GM12878 (cell line): Measurements from ENCODE around the gene EIF4E. TPM values are rescaled to one million over a fixed set of nuclear protein-coding genes. Genes with fewer than 3 reads are reported as not detected.

Source experiments
- ATAC-seq: fragments of 200-7000 bp; cut with Tn5 transposase; 3 replicates; pipeline ENCODE4 v1.9.1; 2020; ENCODE audit warnings: mild to moderate bottlenecking, moderate library complexity
- BruUV-seq: library from RNA; stranded (reverse); fragments of 400-500 nt; replicated peaks from 2 replicates; lab custom pipeline; 2021; lab: Mats Ljungman, UMichigan
- CTCF ChIA-PET: fragments of 300-600 bp; sonication (Branson Sonifier 250); formaldehyde crosslinking; extraction: SDS; loops from one replicate; lab custom pipeline; 2021; ENCODE audit warnings: inconsistent platforms; lab: Yijun Ruan, JAX
- POLR2A ChIA-PET: fragments of 350-600 bp; formaldehyde crosslinking; extraction: SDS; loops from one replicate; lab custom pipeline; 2021; ENCODE audit warnings: inconsistent platforms; lab: Charles Lee
- RAD21 ChIA-PET: fragments of 300-600 bp; sonication (Branson Sonifier 250); formaldehyde crosslinking; loops from one replicate; lab custom pipeline; 2023; ENCODE audit warnings: antibody characterized with exemption; ENCODE audit not compliant: unreplicated experiment; lab: Charles Lee
- SMC1A ChIA-PET: fragments of 300-600 bp; sonication (Branson Sonifier 250); formaldehyde crosslinking; loops from one replicate; lab custom pipeline; 2023; ENCODE audit not compliant: unreplicated experiment, uncharacterized antibody; lab: Charles Lee
- DNase-seq: peaks from one replicate; pipeline ENCODE4 v3.0.0-alpha.2; 2011; ENCODE audit warnings: low read depth, low spot score
- FAIRE-seq: peaks from 3 replicates; lab custom pipeline; 2011; peaks lifted over from hg19 to GRCh38; lab: Jason Lieb, UNC
- H2AFZ ChIP-seq: 2 replicates; pipeline ENCODE4 v1.6.0; 2011; ENCODE audit warnings: low read depth, low read length, control low read depth; ENCODE audit not compliant: control insufficient read depth
- H3K27ac ChIP-seq: 2 replicates; pipeline ENCODE4 v1.5.1; 2011; ENCODE audit warnings: control low read depth; ENCODE audit not compliant: control insufficient read depth, insufficient read depth
- H3K27me3 ChIP-seq, 2 experiments: replicated peaks in 1 of 2; 2 replicates each; pipeline versions ENCODE4 v1.6.0 to v1.6.1; 2011; ENCODE audit warnings: low read length in 1 of 2; ENCODE audit not compliant: control insufficient read depth in 2 of 2, insufficient read depth in 2 of 2
- H3K36me3 ChIP-seq, 2 experiments: 2 replicates each; pipeline ENCODE4 v1.5.1; 2011; ENCODE audit warnings: low read length in 1 of 2; ENCODE audit not compliant: control insufficient read depth in 2 of 2, insufficient read depth in 2 of 2
- H3K4me1 ChIP-seq: 2 replicates; pipeline ENCODE4 v1.6.1; 2011; ENCODE audit warnings: mild to moderate bottlenecking, low read length, moderate library complexity, mixed read lengths; ENCODE audit not compliant: control insufficient read depth, insufficient read depth
- H3K4me2 ChIP-seq: 2 replicates; pipeline ENCODE4 v1.6.0; 2011; ENCODE audit warnings: control low read depth; ENCODE audit not compliant: control insufficient read depth, insufficient read depth
- H3K4me3 ChIP-seq: fragments of 200-600 bp; sonication (generic); 2 replicates; pipeline ENCODE4 v1.5.1; 2016
- H3K79me2 ChIP-seq: 2 replicates; pipeline ENCODE4 v1.6.0; 2011; ENCODE audit warnings: low read length; ENCODE audit not compliant: control insufficient read depth, insufficient read depth
- H3K9ac ChIP-seq: 2 replicates; pipeline ENCODE4 v1.8.0; 2011; ENCODE audit warnings: low read length, control low read depth, mixed read lengths; ENCODE audit not compliant: control insufficient read depth, insufficient read depth
- H3K9me3 ChIP-seq: replicated peaks from 3 replicates; pipeline ENCODE4 v1.5.1; 2011; ENCODE audit warnings: mild to moderate bottlenecking, low read length; ENCODE audit not compliant: control insufficient read depth, insufficient read depth
- H4K20me1 ChIP-seq: 2 replicates; pipeline ENCODE4 v1.6.0; 2011; ENCODE audit not compliant: control insufficient read depth, insufficient read depth
- CEBPB ChIP-seq, 2 experiments: fragments of 150-350 bp in 1 of 2; IDR thresholded peaks; 2 replicates each; pipeline ENCODE4 v1.6.1; 2012 to 2014; ENCODE audit warnings: low read depth in 2 of 2, low read length in 2 of 2, borderline replicate concordance in 1 of 2, inconsistent platforms in 1 of 2
- FOXK2 ChIP-seq: fragments of 450-650 bp; IDR thresholded peaks from 2 replicates; pipeline ENCODE4 v1.6.1; 2017; ENCODE audit warnings: mild to moderate bottlenecking, moderate library complexity
- MYC ChIP-seq: IDR thresholded peaks from 2 replicates; pipeline ENCODE4 v1.6.1; 2011; ENCODE audit warnings: mild to moderate bottlenecking, low read length, moderate library complexity, inconsistent platforms; ENCODE audit not compliant: insufficient read depth, insufficient replicate concordance, insufficient read length, severe bottlenecking
- NFYB ChIP-seq: IDR thresholded peaks from 2 replicates; pipeline ENCODE4 v1.6.1; 2011; ENCODE audit warnings: low read depth, mild to moderate bottlenecking, low read length, improper control_type of control experiment, moderate library complexity; ENCODE audit not compliant: insufficient read depth
- RAD21 ChIP-seq: IDR thresholded peaks from 2 replicates; pipeline ENCODE4 v1.6.1; 2011; ENCODE audit warnings: mild to moderate bottlenecking, low read depth, low read length, moderate library complexity; ENCODE audit not compliant: insufficient read depth
- SPI1 ChIP-seq: IDR thresholded peaks from 2 replicates; pipeline ENCODE4 v1.6.1; 2011; ENCODE audit warnings: low read depth, mild to moderate bottlenecking, low read length, moderate library complexity, borderline replicate concordance; ENCODE audit not compliant: insufficient read depth
- WGBS: methylation state at CpG from one replicate; pipeline ENCODE4 v1.1.6; 2016; ENCODE audit warnings: low lambda C conversion rate; ENCODE audit not compliant: insufficient replicate concordance, insufficient coverage; ENCODE audit errors: missing lambda C conversion rate; 5-methylcytosine and 5-hydroxymethylcytosine counted together
- in situ Hi-C: fragments of 300-500 bp; cut with MboI; formaldehyde crosslinking; loops from 9 replicates; pipeline ENCODE4 v1.14.3; 2018; ENCODE audit warnings: mixed read lengths
- intact Hi-C: fragments of 100-400 bp; cut with micrococcal nuclease; formaldehyde crosslinking; loops from one replicate; pipeline ENCODE4 v1.14.2; 2022; ENCODE audit not compliant: unreplicated experiment
- polyA plus RNA-seq, 11 experiments: library from polyadenylated mRNA; depleted of rRNA in 4 of 11; unstranded in 6 of 11; stranded (reverse) in 5 of 11; fragments of >200 nt; fragmentation: Nextera tagmentation in 4 of 11; fragmentation: Illumina TruSeq in 1 of 11; extraction: Ambion mirVana in 4 of 11; extraction: Trizol in 1 of 11; gene quantifications; 1 replicate in 1 of 11; 2 replicates in 10 of 11; pipeline versions ENCODE4 v1.2.1 to v1.2.3, GENCODE V29; 2011 to 2016; ENCODE audit warnings: inconsistent platforms in 2 of 11, missing spikeins in 2 of 11, low read depth in 1 of 11
- total RNA-seq, 4 experiments: library from RNA; depleted of rRNA in 3 of 4; stranded (reverse); fragments of >200 nt in 3 of 4; fragmentation: Illumina TruSeq in 1 of 4; extraction: Trizol in 1 of 4; gene quantifications; 2 replicates each; pipeline versions ENCODE4 v1.2.1 to v1.2.3, GENCODE V29; 2013 to 2021
- TF ChIP-seq, protein P1 (sequence below): fragments of 450-650 bp; IDR thresholded peaks from 2 replicates; pipeline ENCODE4 v1.6.1; 2018; ENCODE audit warnings: borderline replicate concordance, mild to moderate bottlenecking; ENCODE audit not compliant: partially characterized antibody
- TF ChIP-seq, protein P2 (sequence below): fragments of 450-650 bp; IDR thresholded peaks from 2 replicates; pipeline ENCODE4 v1.6.1; 2017; ENCODE audit warnings: borderline replicate concordance

EIF4E gene
- total and polyA plus RNA-seq, 10 of the 15 experiments (the other 5 are each of a cell fraction or from before 2014, with no cell fraction given) = 104 to 372 (median 163) TPM

DNA sequence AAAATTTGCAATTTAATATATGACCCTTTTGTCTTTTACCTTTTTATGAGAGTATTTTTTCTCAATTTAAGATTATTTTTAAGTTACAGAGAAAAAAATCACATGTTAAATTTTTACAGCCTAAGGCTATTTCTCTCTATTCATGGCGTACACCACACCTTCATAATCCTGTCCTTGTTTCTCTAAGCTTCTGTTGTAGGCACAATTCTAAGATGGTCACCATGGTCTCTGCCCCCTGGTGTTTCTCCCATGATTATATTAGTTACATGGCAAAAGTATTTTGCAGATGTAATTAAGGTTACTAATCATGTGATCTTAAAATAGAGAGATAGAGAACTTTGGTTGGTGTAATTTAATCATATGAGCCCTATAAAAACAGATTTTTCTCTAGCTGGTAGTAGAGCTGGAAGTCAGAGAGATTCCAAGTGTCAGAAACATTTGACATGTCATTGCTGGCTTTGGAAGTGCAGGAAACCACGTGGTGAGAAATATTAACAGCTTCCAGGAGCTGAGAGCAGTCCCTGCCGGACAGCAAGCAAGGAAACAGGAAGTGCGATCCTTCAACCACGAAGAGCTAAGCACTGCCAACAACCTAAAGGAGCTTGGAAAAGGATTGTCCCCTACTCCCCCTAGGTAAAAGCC lies 89.8 kb downstream of the EIF4E start:
- intact Hi-C loops (no loop called here), in situ Hi-C loops (no loop called here)
- no peaks in the 10 kb centered on the region for H3K79me2 ChIP-seq
- no peak overlapping the region for H2AFZ ChIP-seq
- no peaks in the 10 kb centered on the region for H3K4me1 ChIP-seq
- H3K9ac ChIP-seq = no peak overlapping the region
- ChIA-PET POLR2A (no interaction called here), RAD21 (interaction anchor here (0.6 kb wide), 1 partner anchor 53 kb away, joined by 3 read pairs; no protein-coding TSS in a partner anchor), CTCF (interaction anchor here (1.0 kb wide), 1 partner anchor 12 kb away, joined by 3 read pairs; no protein-coding TSS in a partner anchor), SMC1A (no interaction called here)
- no peak for TF ChIP-seq CEBPB (IDR thresholded peaks at IDR 0.05; ENCODE audit: borderline replicate concordance in 1 of 2, low read depth in 2 of 2, low read length in 2 of 2)
- TF ChIP-seq SPI1 = peak; percentile 54; the same call in 1 of the 2 replicates
- H3K27me3 ChIP-seq = no peaks in the 10 kb centered on the region
- H3K36me3 ChIP-seq = no peaks in the 10 kb centered on the region
- BruUV-seq = no TSS peak
- H3K4me3 ChIP-seq = no peak overlapping the region
- DNase-seq (no peak), ATAC-seq (no peak), FAIRE-seq (no peak)
- WGBS = 36% methylated on average over 5 of the region's 5 CpGs
- H4K20me1 ChIP-seq = no peaks in the 10 kb centered on the region
- H3K27ac ChIP-seq = no peak overlapping the region
- no peaks in the 10 kb centered on the region for H3K9me3 ChIP-seq
- H3K4me2 ChIP-seq = no peak overlapping the region

DNA sequence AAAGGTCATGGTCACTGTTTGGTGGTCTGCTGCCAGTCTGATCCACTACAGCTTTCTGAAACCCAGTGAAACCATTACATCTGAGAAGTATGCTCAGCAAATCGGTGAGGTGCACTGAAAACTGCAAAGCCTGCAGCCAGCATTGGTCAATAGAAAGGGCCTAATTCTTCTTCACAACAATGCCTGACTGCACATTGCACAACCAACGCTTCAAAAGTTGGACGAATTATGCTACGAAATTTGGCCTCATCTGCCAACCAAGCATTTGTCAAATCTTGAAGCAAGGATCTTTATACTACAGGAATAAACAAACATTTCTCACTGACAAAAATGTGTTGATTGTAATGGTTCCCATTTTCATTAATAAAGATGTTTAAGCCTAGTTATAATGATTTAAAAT lies 90.4 kb downstream of the EIF4E start:
- ChIA-PET POLR2A (no interaction called here), RAD21 (no interaction called here), CTCF (no interaction called here), SMC1A (no interaction called here)
- Histone ChIP-seq H3K27me3 (no peaks in the 10 kb centered on the region), H3K4me2 (no peak overlapping the region), H3K9ac (no peak overlapping the region), H3K36me3 (no peaks in the 10 kb centered on the region), H3K27ac (no peak overlapping the region), H2AFZ (no peak overlapping the region), H4K20me1 (no peaks in the 10 kb centered on the region), H3K9me3 (no peaks in the 10 kb centered on the region), H3K4me3 (no peak overlapping the region), H3K4me1 (no peaks in the 10 kb centered on the region), H3K79me2 (no peaks in the 10 kb centered on the region)
- in situ Hi-C loops = no loop called here
- FAIRE-seq (no peak), ATAC-seq (no peak), DNase-seq (no peak)
- intact Hi-C loops = no loop called here
- BruUV-seq = no TSS peak
- WGBS = 76% methylated on average over 4 of the region's 4 CpGs
- no peak for TF ChIP-seq NFYB
- no peak for TF ChIP-seq FOXK2
- TF ChIP-seq RAD21 = no peak
- TF ChIP-seq, protein P1, sequence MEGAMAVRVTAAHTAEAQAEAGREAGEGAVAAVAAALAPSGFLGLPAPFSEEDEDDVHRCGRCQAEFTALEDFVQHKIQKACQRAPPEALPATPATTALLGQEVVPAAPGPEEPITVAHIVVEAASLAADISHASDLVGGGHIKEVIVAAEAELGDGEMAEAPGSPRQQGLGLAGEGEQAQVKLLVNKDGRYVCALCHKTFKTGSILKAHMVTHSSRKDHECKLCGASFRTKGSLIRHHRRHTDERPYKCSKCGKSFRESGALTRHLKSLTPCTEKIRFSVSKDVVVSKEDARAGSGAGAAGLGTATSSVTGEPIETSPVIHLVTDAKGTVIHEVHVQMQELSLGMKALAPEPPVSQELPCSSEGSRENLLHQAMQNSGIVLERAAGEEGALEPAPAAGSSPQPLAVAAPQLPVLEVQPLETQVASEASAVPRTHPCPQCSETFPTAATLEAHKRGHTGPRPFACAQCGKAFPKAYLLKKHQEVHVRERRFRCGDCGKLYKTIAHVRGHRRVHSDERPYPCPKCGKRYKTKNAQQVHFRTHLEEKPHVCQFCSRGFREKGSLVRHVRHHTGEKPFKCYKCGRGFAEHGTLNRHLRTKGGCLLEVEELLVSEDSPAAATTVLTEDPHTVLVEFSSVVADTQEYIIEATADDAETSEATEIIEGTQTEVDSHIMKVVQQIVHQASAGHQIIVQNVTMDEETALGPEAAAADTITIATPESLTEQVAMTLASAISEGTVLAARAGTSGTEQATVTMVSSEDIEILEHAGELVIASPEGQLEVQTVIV = no peak
- TF ChIP-seq MYC = no peak
- TF ChIP-seq, protein P2, sequence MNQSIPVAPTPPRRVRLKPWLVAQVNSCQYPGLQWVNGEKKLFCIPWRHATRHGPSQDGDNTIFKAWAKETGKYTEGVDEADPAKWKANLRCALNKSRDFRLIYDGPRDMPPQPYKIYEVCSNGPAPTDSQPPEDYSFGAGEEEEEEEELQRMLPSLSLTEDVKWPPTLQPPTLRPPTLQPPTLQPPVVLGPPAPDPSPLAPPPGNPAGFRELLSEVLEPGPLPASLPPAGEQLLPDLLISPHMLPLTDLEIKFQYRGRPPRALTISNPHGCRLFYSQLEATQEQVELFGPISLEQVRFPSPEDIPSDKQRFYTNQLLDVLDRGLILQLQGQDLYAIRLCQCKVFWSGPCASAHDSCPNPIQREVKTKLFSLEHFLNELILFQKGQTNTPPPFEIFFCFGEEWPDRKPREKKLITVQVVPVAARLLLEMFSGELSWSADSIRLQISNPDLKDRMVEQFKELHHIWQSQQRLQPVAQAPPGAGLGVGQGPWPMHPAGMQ = no peak
